ENCODE data around the gene ANKUB1.
A peak's percentile ranks its signal among the peaks of the same experiment; 100 is the strongest.

ANKUB1 gene

DNA sequence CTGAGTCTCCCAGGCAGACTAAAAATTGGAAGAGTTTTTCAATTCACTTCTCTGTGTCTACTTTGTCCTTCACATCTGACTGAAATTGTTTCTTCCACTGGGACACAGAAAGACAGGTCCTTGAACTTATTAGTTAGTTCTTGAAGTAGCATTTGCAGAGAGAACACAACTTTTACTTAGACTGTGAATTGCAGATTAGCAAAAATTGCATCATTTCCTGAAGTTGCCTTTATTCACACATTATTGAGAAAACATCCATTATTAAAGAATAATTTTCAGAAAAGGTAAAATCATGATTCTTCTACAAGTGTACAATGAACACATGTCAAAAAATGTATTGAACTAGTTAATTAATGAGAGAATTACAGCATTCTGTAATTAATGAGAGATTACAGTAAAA is 38.6 kb downstream of the ANKUB1 start:
- no peak for DNase-seq

GRCh38 chr3:149752788-149753136 is 39.6 kb downstream of the ANKUB1 start:
- no peak for DNase-seq

DNA sequence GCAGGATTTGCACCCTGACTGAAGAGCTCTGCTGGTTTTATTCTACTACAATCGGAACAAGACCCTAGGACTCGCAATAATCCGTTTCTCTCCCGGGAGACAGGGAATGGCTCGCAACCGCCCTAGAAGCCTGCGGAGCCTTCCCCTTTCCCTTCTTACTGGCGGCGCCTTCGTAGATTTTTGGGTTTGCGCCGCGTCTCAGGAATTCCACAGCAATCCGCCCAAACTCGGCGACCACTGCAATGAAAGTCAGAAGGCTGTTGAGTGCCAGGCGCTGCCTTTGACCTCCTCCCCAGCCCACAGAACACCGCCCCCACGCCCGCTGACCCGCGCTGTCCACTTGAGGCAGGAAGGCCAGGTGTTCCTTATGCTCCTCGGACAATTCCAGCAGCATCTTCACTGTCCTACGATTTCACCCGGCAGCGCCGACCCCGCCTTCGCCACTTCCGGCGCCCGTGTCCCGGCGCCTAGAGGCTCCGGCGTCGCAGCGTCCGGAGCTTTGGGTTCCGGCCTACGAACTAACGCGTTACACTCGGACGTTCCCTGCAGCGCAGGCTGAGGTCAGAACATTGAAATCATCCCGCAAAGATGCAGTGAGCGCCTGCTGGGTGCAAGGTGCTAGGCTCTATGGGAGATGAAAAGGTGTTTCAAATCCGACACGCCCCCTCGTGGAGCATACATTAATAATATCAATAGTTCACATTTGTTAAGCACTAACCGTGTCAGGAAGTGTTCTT is 40.1 kb downstream of the ANKUB1 start, which contains the start of gene COMMD2:
COMMD2 (minus strand) TSS at position 439 of the 737 bp plus-strand sequence; CDS start at position 394, 45 bp downstream.
- peak; percentile 83 to 95 for DNase-seq

GRCh38 chr3:149751551-149751950 is 40.8 kb downstream of the ANKUB1 start:
- no peak for DNase-seq

DNA sequence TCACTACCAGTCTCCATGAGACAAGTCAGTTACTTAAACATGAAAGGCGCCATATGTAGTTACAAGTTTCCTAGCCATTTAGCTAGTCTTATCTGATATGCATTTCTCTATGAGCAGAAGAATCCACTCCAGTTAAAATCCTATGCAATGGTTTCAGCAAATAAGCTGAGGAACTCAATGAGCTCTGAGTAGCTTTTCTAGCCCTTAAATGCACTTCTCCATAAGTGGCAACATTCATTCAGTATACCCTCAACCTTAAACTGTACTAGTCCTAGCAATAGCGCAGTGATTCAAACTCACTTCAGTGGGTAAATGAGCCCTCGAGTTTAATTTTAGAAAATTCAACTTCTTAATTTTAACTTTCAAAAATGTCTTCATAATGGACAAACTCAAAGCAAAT is 47.7 kb downstream of the ANKUB1 start:
- no peak for DNase-seq

DNA sequence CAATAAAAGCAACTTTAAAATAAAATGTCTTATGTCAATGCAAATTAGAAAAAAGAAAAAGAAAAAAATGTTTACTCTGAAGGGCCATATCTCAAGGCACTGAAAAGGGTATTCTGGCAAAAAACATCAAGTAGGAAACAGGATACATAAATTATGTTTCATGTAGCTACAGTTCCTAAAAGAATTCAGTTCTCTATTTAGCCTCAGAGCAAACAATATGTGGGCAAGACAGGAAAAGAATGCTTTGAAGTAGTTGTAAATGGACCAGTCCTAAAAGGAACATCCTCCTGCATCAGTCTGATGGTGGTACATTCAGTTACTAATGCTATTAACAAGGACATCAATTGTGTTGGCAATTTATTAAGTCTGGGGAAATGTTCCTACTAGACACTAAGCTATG is 48.2 kb downstream of the ANKUB1 start:
- DNase-seq = no peak

GRCh38 chr3:149739396-149739795 is 53.0 kb downstream of the ANKUB1 start:
- DNase-seq = no peak

DNA sequence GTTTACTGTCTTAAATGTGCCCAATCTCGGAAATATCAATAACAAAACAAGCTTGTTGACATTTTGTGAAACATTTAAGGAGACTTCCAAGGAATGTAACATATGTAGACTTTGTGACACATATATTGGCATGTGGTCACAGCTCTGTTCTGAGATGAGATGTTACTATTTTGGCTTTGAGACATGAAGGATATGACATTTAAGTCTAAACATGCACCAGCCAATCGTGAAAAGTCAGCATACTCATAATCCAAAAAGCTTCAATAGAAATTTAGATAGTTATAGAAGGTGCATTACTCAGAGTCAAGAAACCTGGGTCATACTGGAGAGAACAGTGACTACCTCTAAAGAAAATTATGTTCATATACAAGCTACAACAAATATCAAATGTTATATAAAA is 53.5 kb downstream of the ANKUB1 start:
- no peak for DNase-seq

DNA sequence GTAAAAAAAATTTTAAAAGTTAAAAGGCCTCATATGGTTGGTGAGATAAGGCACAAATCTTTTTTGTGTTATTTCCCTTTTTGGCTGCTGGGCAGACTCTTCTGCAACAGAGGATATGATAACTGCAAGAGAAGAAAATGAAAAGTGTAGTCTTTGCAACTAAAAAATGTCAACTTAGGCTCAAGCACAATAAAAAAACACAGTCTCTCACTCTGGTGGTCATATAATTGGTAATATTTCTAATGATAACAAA is 55.5 kb downstream of the ANKUB1 start:
- no peak for DNase-seq

DNA sequence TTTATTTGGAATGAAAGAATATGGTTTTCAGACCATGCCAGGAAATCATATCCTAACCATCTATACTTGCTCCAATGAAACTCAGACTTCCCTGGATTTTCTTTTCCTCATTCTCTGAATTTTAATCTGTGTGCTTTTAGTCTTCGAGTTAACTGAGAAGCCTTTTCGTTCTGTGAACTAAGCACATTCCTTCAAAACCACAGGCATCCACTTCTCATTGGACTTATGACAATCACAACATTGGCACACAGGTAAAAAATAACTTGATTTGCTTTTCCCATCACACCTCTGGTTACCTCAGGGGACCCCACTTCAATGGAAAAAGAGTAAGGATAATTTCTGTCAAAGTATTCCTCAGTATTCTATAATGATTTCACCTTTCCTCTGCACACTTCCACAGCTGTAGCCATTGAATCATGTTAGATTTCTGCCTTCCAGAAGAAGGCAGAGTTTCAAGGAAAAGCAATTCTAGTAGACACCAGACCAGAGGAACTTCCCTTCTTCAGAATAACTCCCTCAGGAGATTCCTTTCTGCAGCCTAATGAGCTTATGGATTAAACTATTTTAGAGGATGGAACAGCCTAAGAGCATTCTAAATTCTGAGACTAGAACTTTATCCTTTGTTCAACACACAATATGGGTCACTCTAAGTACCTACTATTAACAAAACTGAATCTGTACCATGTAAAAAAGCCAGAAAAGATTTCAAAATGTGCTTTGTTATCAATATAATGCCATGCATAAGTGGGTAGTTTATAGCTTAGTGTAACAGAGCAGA is 56.0 kb downstream of the ANKUB1 start:
- no peak for DNase-seq

GRCh38 chr3:149732234-149732633 is 60.1 kb downstream of the ANKUB1 start:
- no peak for DNase-seq

- DNase-seq = no peak
Measured at GRCh38 chr3:149727656-149728055, 64.7 kb downstream of the ANKUB1 start.

DNA sequence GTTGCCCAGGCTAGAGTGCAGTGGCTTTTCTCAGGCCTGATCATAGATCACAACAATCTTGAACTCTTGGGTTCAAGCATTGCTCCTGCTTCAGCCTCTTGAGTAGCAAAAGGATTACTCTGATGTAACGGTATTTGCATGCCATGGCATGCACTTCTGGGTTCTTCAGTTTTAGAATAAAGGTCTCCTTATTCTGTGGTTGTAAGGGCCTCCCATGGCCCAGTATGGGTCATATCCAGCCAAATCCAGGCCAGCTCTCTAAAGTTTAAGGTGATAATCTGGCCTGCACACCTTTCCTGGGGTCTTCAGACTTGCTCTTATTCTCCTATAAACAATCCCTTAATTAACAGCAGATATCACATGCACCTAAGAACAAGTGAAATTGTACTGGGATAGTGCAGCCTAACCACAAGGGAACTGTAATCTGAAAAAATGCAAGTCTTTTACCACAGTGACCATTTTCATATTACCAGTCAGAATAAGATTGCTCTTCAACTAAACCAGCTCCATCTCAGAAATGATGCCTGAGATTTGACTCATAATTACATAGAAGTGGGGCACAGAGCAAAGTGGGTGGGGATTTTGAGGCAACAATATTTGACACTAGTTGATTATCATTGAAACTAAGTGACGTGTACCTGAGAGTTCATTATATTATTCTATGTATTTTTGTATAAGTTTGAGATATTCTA is 65.5 kb downstream of the ANKUB1 start:
- no peak for DNase-seq

GRCh38 chr3:149723781-149724180 is 68.6 kb downstream of the ANKUB1 start:
- DNase-seq = no peak

DNA sequence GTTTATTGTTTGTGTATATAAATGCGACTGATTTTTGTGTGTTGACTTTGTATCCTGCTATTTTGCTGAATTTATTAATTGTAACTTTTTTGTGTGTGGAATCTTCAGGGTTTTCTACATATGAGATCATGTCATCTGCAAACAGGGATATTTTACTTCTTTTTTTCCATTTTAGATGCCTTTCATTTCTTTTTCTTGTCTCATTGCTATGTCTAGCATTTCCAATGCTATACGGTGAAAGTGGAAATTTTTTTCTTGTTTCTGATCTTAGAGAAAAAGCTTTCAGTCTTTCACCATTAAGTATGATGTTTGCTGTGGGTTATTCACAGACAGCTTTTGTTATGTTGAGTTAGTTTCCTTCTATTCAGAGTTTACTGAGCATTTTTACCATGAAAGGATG is 71.4 kb downstream of the ANKUB1 start:
- no peak for DNase-seq

- DNase-seq = peak; percentile 80 to 90
Measured at GRCh38 chr3:149717391-149718056, 74.8 kb downstream of the ANKUB1 start.

GRCh38 chr3:149716984-149717383 is 75.4 kb downstream of the ANKUB1 start:
- no peak for DNase-seq

- no peak for DNase-seq
Measured at GRCh38 chr3:149715247-149715646, 77.1 kb downstream of the ANKUB1 start.

- DNase-seq = no peak
Measured at GRCh38 chr3:149713730-149714654, 78.4 kb downstream of the ANKUB1 start.
